ENCODE results near the gene SYT15.
"Not testable (repeated sequence)": the region's sequence is repeated elsewhere in the genome, so short reads cannot be mapped to it uniquely, and the experiment has no call there.

The SYT15 gene

GRCh38 chr10:46593307-46593706 lies 14.4 kb downstream of the SYT15 start:
- DNase-seq, result not testable (repeated sequence)

GRCh38 chr10:46594453-46595063 lies 15.6 kb downstream of the SYT15 start:
- DNase-seq, result not testable (repeated sequence)

- DNase-seq, result not testable (repeated sequence)
These were observed 17.6 kb downstream of the SYT15 start for GRCh38 chr10:46596570-46596969.

- not testable (repeated sequence) for DNase-seq
These were observed 18.8 kb downstream of the SYT15 start for GRCh38 chr10:46597616-46598246.

- DNase-seq, result not testable (repeated sequence)
These were observed 21.6 kb downstream of the SYT15 start for GRCh38 chr10:46600516-46600915.

- DNase-seq, result not testable (repeated sequence)
These were observed 36.6 kb downstream of the SYT15 start for GRCh38 chr10:46615540-46615939.

- not testable (repeated sequence) for DNase-seq
These were observed 37.3 kb downstream of the SYT15 start for GRCh38 chr10:46616227-46616626.

GRCh38 chr10:46617134-46617533 lies 38.2 kb downstream of the SYT15 start:
- DNase-seq, result not testable (repeated sequence)

GRCh38 chr10:46617913-46618312 lies 39.0 kb downstream of the SYT15 start:
- DNase-seq, result not testable (repeated sequence)

GRCh38 chr10:46623899-46624654 lies 45.1 kb downstream of the SYT15 start:
- not testable (repeated sequence) for DNase-seq

GRCh38 chr10:46629805-46630204 lies 50.9 kb downstream of the SYT15 start:
- DNase-seq, result not testable (repeated sequence)

- DNase-seq, result not testable (repeated sequence)
These were observed 51.9 kb downstream of the SYT15 start for GRCh38 chr10:46630816-46631215.

- DNase-seq, result not testable (repeated sequence)
These were observed 52.8 kb downstream of the SYT15 start for GRCh38 chr10:46631683-46632082.

- DNase-seq, result not testable (repeated sequence)
These were observed 55.8 kb downstream of the SYT15 start for GRCh38 chr10:46634698-46635097.

GRCh38 chr10:46635364-46635959 lies 56.5 kb downstream of the SYT15 start:
- DNase-seq, result not testable (repeated sequence)

- not testable (repeated sequence) for DNase-seq
These were observed 61.1 kb downstream of the SYT15 start for GRCh38 chr10:46640005-46640404.

All from AML-193 (cell line).